ENCODE data around the gene BLTP1.

DNA sequence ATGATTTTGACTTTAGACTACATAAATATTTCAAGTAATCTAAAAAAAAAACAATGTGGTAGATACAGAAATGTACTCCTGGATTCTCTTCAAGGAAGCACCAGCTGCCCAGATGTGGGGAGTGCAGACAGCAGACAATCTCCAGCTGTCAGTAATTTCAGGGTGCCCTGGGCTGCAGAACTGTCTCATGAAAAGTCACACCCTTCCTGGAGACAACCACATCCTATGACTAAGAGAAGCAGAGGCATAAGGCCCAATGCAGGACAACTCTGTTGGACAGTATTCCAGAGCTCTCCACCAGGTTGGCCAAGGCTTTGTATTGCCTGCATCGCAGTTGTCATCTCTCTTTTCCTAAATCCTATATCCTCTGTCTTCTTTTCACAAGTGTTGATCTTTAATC lies 34.4 kb upstream of the BLTP1 start:
- TF ChIP-seq TCF12 (IDR thresholded peaks at IDR 0.05; ENCODE audit: low read depth) (no peak), EP300 (IDR thresholded peaks at IDR 0.05; ENCODE audit: borderline replicate concordance) (no peak), NFIC (IDR thresholded peaks at IDR 0.05) (no peak)
- TF ChIP-seq, protein P1, sequence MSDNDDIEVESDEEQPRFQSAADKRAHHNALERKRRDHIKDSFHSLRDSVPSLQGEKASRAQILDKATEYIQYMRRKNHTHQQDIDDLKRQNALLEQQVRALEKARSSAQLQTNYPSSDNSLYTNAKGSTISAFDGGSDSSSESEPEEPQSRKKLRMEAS (IDR thresholded peaks at IDR 0.05), result no peak
- TF ChIP-seq, protein P2, sequence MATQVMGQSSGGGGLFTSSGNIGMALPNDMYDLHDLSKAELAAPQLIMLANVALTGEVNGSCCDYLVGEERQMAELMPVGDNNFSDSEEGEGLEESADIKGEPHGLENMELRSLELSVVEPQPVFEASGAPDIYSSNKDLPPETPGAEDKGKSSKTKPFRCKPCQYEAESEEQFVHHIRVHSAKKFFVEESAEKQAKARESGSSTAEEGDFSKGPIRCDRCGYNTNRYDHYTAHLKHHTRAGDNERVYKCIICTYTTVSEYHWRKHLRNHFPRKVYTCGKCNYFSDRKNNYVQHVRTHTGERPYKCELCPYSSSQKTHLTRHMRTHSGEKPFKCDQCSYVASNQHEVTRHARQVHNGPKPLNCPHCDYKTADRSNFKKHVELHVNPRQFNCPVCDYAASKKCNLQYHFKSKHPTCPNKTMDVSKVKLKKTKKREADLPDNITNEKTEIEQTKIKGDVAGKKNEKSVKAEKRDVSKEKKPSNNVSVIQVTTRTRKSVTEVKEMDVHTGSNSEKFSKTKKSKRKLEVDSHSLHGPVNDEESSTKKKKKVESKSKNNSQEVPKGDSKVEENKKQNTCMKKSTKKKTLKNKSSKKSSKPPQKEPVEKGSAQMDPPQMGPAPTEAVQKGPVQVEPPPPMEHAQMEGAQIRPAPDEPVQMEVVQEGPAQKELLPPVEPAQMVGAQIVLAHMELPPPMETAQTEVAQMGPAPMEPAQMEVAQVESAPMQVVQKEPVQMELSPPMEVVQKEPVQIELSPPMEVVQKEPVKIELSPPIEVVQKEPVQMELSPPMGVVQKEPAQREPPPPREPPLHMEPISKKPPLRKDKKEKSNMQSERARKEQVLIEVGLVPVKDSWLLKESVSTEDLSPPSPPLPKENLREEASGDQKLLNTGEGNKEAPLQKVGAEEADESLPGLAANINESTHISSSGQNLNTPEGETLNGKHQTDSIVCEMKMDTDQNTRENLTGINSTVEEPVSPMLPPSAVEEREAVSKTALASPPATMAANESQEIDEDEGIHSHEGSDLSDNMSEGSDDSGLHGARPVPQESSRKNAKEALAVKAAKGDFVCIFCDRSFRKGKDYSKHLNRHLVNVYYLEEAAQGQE (IDR thresholded peaks at IDR 0.05; ENCODE audit: low read depth), result no peak

All from Ishikawa (cell line).